Prostate gland (tissue), 2 donors: ENCODE data around the gene TIGD3.

ENCODE experiments used
- POLR2A ChIP-seq: fragments of 450-650 bp; IDR thresholded peaks from one replicate; pipeline ENCODE4 v1.6.1; 2016; ENCODE audit warnings: antibody characterized with exemption, mild to moderate bottlenecking
- POLR2AphosphoS5 ChIP-seq: sonication (generic); formaldehyde crosslinking; IDR thresholded peaks from one replicate; pipeline ENCODE4 v1.6.1; 2017; ENCODE audit warnings: antibody characterized with exemption
- TF ChIP-seq, protein P1 (sequence below), 4 experiments: fragments of 200-600 bp in 2 of 4; fragments of 450-650 bp in 2 of 4; sonication (generic) in 2 of 4; IDR thresholded peaks; 1 replicate in 3 of 4; 2 replicates in 1 of 4; pipeline ENCODE4 v1.5.1; 2016 to 2019; ENCODE audit warnings: antibody characterized with exemption in 4 of 4, mild to moderate bottlenecking in 2 of 4, moderate library complexity in 2 of 4

DNA sequence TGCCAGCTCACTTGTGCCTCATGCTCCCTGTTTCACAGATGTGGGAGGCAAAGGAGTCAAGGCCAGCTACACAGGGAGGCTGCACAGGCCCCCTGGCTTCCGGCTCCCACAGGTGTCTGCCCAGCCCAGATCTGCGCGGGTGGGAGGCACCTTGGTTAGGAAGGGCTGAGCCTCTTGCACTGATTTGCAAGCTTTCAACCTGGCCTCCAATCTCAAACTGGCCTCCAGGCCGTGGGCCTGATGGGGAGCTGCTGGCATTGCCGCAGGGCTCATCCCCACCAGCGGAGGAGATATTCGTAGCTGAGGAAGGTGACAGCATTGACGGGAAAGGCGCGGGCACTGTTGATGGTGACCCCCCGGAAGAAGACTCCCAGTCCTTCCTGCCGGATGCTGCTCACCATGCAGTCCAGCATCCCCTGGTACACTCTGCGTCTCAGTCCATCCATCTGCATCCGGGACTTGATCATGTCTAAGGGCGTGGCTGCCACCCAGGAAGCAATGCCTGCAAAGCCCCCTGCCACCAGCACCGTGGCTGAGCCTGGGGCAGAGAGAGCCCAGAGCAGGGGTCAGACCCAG lies 21.7 kb downstream of the TIGD3 start:
- TF ChIP-seq, protein P1, sequence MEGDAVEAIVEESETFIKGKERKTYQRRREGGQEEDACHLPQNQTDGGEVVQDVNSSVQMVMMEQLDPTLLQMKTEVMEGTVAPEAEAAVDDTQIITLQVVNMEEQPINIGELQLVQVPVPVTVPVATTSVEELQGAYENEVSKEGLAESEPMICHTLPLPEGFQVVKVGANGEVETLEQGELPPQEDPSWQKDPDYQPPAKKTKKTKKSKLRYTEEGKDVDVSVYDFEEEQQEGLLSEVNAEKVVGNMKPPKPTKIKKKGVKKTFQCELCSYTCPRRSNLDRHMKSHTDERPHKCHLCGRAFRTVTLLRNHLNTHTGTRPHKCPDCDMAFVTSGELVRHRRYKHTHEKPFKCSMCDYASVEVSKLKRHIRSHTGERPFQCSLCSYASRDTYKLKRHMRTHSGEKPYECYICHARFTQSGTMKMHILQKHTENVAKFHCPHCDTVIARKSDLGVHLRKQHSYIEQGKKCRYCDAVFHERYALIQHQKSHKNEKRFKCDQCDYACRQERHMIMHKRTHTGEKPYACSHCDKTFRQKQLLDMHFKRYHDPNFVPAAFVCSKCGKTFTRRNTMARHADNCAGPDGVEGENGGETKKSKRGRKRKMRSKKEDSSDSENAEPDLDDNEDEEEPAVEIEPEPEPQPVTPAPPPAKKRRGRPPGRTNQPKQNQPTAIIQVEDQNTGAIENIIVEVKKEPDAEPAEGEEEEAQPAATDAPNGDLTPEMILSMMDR (IDR thresholded peaks at IDR 0.05): no peak
- TF ChIP-seq POLR2A: no peak
- no peak for TF ChIP-seq POLR2AphosphoS5
